ENCODE measurements around the gene CTAG1A.

Gene CTAG1A

GRCh38 chrX:154592505-154592904 is 7.6 kb downstream of the CTAG1A start:
- Histone ChIP-seq H3K27me3 (ENCODE audit: insufficient read depth, poor library complexity, severe bottlenecking) (no peaks in the 10 kb centered on the region), H3K4me3 (replicated peaks; ENCODE audit: insufficient read depth, low read length) (no peak overlapping the region), H3K27ac (replicated peaks) (no peak overlapping the region)
- TF ChIP-seq POLR2AphosphoS5 (IDR thresholded peaks at IDR 0.05; ENCODE audit: low read depth) (no peak), REST (IDR thresholded peaks at IDR 0.05; ENCODE audit: insufficient replicate concordance, low read depth) (no peak), GABPA (IDR thresholded peaks at IDR 0.05; ENCODE audit: low read depth) (no peak), SPI1 (IDR thresholded peaks at IDR 0.05; ENCODE audit: borderline replicate concordance, low read depth) (no peak)
- TF ChIP-seq, protein P1, sequence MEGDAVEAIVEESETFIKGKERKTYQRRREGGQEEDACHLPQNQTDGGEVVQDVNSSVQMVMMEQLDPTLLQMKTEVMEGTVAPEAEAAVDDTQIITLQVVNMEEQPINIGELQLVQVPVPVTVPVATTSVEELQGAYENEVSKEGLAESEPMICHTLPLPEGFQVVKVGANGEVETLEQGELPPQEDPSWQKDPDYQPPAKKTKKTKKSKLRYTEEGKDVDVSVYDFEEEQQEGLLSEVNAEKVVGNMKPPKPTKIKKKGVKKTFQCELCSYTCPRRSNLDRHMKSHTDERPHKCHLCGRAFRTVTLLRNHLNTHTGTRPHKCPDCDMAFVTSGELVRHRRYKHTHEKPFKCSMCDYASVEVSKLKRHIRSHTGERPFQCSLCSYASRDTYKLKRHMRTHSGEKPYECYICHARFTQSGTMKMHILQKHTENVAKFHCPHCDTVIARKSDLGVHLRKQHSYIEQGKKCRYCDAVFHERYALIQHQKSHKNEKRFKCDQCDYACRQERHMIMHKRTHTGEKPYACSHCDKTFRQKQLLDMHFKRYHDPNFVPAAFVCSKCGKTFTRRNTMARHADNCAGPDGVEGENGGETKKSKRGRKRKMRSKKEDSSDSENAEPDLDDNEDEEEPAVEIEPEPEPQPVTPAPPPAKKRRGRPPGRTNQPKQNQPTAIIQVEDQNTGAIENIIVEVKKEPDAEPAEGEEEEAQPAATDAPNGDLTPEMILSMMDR (IDR thresholded peaks at IDR 0.05; ENCODE audit: insufficient read depth, low read length) = no peak
- DNase-seq (ENCODE audit: low read depth in 1 of 2, low spot score in 1 of 2) = no peak

GRCh38 chrX:154593201-154593600 is 8.3 kb downstream of the CTAG1A start:
- H3K27ac ChIP-seq (replicated peaks) = no peak overlapping the region
- H3K27me3 ChIP-seq (ENCODE audit: insufficient read depth, poor library complexity, severe bottlenecking) = no peaks in the 10 kb centered on the region
- TF ChIP-seq POLR2AphosphoS5 (IDR thresholded peaks at IDR 0.05; ENCODE audit: low read depth) (no peak), SPI1 (IDR thresholded peaks at IDR 0.05; ENCODE audit: borderline replicate concordance, low read depth) (no peak), REST (IDR thresholded peaks at IDR 0.05; ENCODE audit: insufficient replicate concordance, low read depth) (no peak), GABPA (IDR thresholded peaks at IDR 0.05; ENCODE audit: low read depth) (no peak)
- TF ChIP-seq, protein P1 (IDR thresholded peaks at IDR 0.05; ENCODE audit: insufficient read depth, low read length) = no peak

GRCh38 chrX:154594491-154594890 is 9.6 kb downstream of the CTAG1A start:
- no peaks in the 10 kb centered on the region for H3K27me3 ChIP-seq (ENCODE audit: insufficient read depth, poor library complexity, severe bottlenecking)
- no peak overlapping the region for H3K4me3 ChIP-seq (replicated peaks; ENCODE audit: insufficient read depth, low read length)
- TF ChIP-seq, protein P1 (IDR thresholded peaks at IDR 0.05; ENCODE audit: insufficient read depth, low read length) = no peak
- TF ChIP-seq GABPA (IDR thresholded peaks at IDR 0.05; ENCODE audit: low read depth) = no peak
- H3K27ac ChIP-seq (replicated peaks) = no peak overlapping the region
- no peak for DNase-seq (ENCODE audit: low read depth in 1 of 2, low spot score in 1 of 2)

More at GRCh38 chrX:154593201-154593600, 8.3 kb downstream of the CTAG1A start:
- no peak overlapping the region for H3K4me3 ChIP-seq (replicated peaks; ENCODE audit: insufficient read depth, low read length)
- DNase-seq (ENCODE audit: low read depth in 1 of 2, low spot score in 1 of 2) = no peak

GRCh38 chrX:154595559-154596249 is 10.8 kb downstream of the CTAG1A start:
- TF ChIP-seq, protein P1 (IDR thresholded peaks at IDR 0.05; ENCODE audit: insufficient read depth, low read length) = no peak
- TF ChIP-seq POLR2AphosphoS5 (IDR thresholded peaks at IDR 0.05; ENCODE audit: low read depth) = no peak
- no peak for TF ChIP-seq REST (IDR thresholded peaks at IDR 0.05; ENCODE audit: insufficient replicate concordance, low read depth)
- no peak for TF ChIP-seq GABPA (IDR thresholded peaks at IDR 0.05; ENCODE audit: low read depth)
- no peak for TF ChIP-seq SPI1 (IDR thresholded peaks at IDR 0.05; ENCODE audit: borderline replicate concordance, low read depth)
- H3K27me3 ChIP-seq (ENCODE audit: insufficient read depth, poor library complexity, severe bottlenecking) = no peaks in the 10 kb centered on the region
- no peak overlapping the region for H3K4me3 ChIP-seq (replicated peaks; ENCODE audit: insufficient read depth, low read length)
- DNase-seq (ENCODE audit: low read depth in 1 of 2, low spot score in 1 of 2) = no peak
- no peak overlapping the region for H3K27ac ChIP-seq (replicated peaks)

Data from HL-60 (cell line).